Brain microvascular endothelial cell (primary cell): ENCODE data around the gene NMS.

Experiments
- DNase-seq: peaks from one replicate; pipeline ENCODE4 v3.0.0-alpha.2; 2020
- H3K27ac ChIP-seq: fragments of 250-450 bp; sonication (Bioruptor Pico); 2 replicates; pipeline ENCODE4 v1.5.1; 2020; ENCODE audit warnings: mild to moderate bottlenecking, moderate library complexity
- H3K27me3 ChIP-seq: fragments of 250-450 bp; sonication (Bioruptor Pico); replicated peaks from 2 replicates; pipeline ENCODE4 v1.5.1; 2020; ENCODE audit warnings: mild to moderate bottlenecking
- H3K36me3 ChIP-seq: fragments of 250-450 bp; sonication (Bioruptor Pico); replicated peaks from 2 replicates; pipeline ENCODE4 v1.5.1; 2020; ENCODE audit warnings: mild to moderate bottlenecking
- H3K4me3 ChIP-seq: 2 replicates; pipeline ENCODE4 v1.5.1; 2011; ENCODE audit warnings: low read depth, mild to moderate bottlenecking, control low read depth, low read length, moderate library complexity
- in situ Hi-C: cut with HindIII; loops from 2 replicates; pipeline ENCODE4 v1.10.0; 2017; ENCODE audit warnings: low sequenced_read_pairs, low pct_ligation_motif_present
- TF ChIP-seq, protein P1 (sequence below): IDR thresholded peaks from 2 replicates; pipeline ENCODE4 v1.5.1; 2011; ENCODE audit warnings: low read depth, mild to moderate bottlenecking, moderate library complexity, low read length, control low read depth, inconsistent platforms; ENCODE audit errors: missing control alignments

NMS gene, protein sequence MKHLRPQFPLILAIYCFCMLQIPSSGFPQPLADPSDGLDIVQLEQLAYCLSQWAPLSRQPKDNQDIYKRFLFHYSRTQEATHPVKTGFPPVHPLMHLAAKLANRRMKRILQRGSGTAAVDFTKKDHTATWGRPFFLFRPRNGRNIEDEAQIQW

DNA sequence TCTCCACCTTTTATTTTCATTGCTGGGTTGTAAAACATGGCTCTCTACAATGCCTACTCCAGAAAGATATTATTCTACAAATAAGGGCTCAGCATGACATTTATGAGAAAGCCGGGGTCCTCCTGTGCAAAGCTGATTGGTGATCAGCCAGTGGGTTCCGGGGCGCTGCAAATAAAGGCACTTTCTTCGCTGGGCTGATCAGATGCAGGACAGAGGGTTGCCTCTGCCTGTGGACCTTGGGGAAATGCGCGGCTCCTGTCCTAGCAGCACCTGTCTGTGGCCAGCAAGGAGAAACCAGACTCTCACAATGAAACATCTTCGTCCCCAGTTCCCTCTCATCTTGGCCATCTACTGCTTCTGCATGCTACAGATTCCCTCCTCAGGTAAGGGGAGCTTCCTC, at the start of gene NMS:
TSS of gene NMS (plus strand) at position 301 of the 400 bp plus-strand sequence. CDS start at position 308, 7 bp downstream.
- no peak for DNase-seq
- in situ Hi-C loops = no loop called here

DNA sequence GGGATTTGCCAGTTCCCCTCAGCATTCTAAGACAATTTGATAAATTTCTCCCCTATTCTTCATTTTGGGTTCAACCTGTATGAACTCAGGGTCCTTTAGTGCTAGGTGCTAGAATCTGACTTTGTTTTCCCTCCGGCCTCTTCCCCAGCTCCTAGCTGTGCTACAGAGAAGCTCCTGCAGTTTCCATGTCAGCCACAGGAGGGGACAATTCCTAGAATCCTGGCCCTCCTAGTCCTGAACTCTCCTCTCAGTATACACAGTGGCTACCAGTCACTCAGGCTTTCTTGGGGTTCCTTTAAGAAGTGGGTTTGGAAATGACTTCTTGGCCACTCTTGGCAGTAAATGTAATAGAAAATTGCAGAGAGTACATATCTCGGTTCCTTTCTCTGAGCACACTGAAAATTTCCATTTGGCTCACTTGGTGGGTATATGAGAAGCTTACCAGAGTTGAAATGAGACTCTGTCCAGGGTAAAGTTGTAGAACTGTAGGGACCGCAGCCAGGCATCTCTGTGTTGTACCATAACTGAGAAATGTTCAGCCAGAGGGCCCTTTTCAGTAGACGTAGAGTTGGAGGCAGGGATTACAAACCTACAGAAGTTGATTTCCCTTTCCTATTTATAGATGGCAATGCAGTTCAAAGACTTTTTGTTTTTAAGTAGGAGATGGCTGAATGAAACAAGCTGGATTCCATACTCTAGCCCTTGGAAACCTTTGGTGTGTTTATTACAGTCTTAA, 47.8 kb upstream of the NMS start:
- H3K36me3 ChIP-seq = no peaks in the 10 kb centered on the region
- TF ChIP-seq, protein P1, sequence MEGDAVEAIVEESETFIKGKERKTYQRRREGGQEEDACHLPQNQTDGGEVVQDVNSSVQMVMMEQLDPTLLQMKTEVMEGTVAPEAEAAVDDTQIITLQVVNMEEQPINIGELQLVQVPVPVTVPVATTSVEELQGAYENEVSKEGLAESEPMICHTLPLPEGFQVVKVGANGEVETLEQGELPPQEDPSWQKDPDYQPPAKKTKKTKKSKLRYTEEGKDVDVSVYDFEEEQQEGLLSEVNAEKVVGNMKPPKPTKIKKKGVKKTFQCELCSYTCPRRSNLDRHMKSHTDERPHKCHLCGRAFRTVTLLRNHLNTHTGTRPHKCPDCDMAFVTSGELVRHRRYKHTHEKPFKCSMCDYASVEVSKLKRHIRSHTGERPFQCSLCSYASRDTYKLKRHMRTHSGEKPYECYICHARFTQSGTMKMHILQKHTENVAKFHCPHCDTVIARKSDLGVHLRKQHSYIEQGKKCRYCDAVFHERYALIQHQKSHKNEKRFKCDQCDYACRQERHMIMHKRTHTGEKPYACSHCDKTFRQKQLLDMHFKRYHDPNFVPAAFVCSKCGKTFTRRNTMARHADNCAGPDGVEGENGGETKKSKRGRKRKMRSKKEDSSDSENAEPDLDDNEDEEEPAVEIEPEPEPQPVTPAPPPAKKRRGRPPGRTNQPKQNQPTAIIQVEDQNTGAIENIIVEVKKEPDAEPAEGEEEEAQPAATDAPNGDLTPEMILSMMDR = peak; percentile 84
- H3K27me3 ChIP-seq = no peaks in the 10 kb centered on the region
- peak; percentile 49 for DNase-seq
- in situ Hi-C loops = no loop called here
- H3K27ac ChIP-seq = no peak overlapping the region
- H3K4me3 ChIP-seq = no peak overlapping the region

More for the DNA sequence above, at the start of gene NMS:
- TF ChIP-seq, protein P1 = no peak
- Histone ChIP-seq H3K27me3 (no peaks in the 10 kb centered on the region), H3K36me3 (no peaks in the 10 kb centered on the region), H3K27ac (no peak within 1 kb of the TSS), H3K4me3 (no peak within 1 kb of the TSS)

DNA sequence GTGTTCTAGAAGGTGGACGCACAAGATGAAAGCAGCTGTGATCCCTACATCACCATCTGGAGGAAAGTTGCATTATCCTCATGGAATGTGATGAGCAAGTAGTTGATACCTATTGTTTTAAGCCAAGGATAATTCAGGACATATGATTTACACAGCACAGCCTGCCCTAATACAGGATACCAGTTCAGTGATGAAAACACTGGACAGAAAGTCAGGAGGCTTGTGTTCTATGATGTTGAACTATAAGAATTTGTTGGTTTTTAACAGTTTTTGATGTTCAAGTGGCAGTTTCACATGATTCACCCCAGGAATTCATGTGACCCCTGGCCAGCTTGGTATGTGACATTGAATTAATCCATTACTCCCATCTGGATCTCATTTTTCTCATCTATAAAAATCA, 46.7 kb upstream of the NMS start:
- TF ChIP-seq, protein P1 = no peak
- DNase-seq = no peak
- in situ Hi-C loops = no loop called here

DNA sequence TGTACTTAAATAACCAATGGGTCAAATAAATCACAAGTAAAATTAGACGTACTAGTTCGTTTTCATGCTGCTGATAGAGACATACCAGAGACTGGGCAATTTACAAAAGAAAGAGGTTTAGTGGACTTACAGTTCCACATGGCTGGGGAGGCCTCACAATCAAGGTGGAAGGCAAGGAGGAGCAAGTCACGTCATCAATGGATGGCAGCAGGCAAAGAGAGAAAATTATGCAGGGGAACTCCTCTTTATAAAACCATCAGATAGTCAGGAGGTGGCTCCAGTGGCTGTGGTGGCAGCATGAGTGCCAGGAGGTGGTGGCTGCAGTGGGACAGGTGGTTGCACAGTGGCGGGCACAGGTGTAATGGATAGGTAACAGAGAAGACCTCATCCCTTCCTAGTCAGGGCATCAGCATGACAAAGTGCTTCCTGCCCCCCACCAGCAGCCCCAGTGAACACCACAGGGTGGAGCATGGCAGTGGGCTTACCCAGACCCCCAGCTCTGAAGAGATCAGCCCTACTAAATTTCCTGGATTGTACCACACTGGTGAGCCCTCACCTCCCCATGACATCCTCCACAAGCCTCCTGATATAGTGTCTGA, 45.9 kb upstream of the NMS start:
- Histone ChIP-seq H3K36me3 (no peaks in the 10 kb centered on the region), H3K27ac (no peak overlapping the region), H3K4me3 (no peak overlapping the region), H3K27me3 (no peaks in the 10 kb centered on the region)
- in situ Hi-C loops = no loop called here
- DNase-seq = no peak
- TF ChIP-seq, protein P1 = no peak

More for the DNA sequence above, 46.7 kb upstream of the NMS start:
- H3K27me3 ChIP-seq = no peaks in the 10 kb centered on the region
- H3K36me3 ChIP-seq = no peaks in the 10 kb centered on the region
- H3K27ac ChIP-seq = no peak overlapping the region
- no peak overlapping the region for H3K4me3 ChIP-seq

DNA sequence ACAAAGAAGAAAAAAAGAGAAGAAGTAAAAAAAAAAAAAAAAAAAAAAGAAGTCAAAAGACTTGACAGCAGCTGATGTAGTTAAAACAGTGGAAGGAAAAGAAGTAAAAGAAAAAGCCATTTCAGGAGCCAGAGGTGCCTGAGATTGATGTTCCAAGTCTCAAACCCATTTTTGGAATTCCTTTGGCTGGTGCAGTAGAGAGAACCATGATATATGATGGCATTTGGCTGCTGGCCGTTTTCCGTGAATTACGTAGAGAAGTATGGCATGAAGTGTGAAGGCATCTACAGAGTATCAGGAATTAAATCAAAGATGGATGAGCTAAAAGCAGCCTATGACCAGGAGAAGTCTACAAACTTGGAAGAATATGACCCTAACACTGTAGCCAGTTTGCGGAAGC, 45.2 kb upstream of the NMS start:
- H3K4me3 ChIP-seq = no peak overlapping the region
- in situ Hi-C loops = no loop called here
- no peaks in the 10 kb centered on the region for H3K36me3 ChIP-seq
- H3K27me3 ChIP-seq = no peaks in the 10 kb centered on the region
- H3K27ac ChIP-seq = no peak overlapping the region
- TF ChIP-seq, protein P1 = no peak
- no peak for DNase-seq
